CD4-positive, alpha-beta T cell treated with Interleukin-6 for 4 hours (primary cell): ENCODE data around the gene THOC5.
"Not testable (repeated sequence)": the region's sequence is repeated elsewhere in the genome, so short reads cannot be mapped to it uniquely, and the experiment has no call there.

Source experiments
- DNase-seq: peaks from one replicate; pipeline ENCODE4 v3.0.0-alpha.2; 2020; ENCODE audit warnings: mixed read lengths

THOC5 gene

GRCh38 chr22:29503811-29504372, 49.7 kb downstream of the THOC5 start:
- DNase-seq, result no peak

DNA sequence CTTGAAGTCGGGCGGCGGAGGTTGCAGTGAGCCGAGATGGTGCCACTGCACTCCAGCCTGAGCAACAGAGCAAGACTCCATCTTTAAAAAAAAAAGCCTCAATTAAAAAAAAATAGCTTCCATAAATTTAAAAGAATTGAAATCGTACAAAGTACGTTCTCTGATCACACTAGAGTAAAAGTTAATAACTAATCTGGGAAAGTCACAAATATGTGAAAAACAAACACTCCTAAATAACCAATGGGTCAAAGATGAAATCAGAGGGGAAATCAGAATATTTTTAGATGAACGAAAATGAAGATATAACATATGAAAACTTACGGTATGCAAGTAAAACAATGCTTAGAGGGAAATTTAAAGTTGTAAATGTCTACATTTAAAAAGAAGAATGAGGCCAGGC, 53.7 kb downstream of the THOC5 start:
- DNase-seq, result no peak

DNA sequence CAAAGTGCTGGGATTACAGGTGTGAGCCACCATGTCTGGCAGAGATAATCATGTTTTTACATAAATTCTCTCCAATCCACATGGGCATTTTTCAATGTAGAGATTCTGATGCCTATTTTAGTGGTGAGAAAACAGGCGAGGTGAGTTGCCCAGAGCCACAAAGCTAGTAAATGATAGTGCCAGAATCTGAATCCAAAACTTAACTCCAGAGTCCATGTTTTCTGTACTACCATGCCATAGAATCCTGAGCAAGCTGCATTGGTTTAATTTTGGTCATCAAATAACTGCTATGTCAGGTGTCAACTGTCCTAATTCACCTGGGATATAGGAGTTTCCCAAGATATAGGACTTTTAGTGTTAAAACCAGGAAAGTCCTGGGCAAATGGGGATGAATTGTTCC, 59.9 kb downstream of the THOC5 start:
- DNase-seq, result no peak

GRCh38 chr22:29491012-29491411, 62.5 kb downstream of the THOC5 start:
- no peak for DNase-seq

DNA sequence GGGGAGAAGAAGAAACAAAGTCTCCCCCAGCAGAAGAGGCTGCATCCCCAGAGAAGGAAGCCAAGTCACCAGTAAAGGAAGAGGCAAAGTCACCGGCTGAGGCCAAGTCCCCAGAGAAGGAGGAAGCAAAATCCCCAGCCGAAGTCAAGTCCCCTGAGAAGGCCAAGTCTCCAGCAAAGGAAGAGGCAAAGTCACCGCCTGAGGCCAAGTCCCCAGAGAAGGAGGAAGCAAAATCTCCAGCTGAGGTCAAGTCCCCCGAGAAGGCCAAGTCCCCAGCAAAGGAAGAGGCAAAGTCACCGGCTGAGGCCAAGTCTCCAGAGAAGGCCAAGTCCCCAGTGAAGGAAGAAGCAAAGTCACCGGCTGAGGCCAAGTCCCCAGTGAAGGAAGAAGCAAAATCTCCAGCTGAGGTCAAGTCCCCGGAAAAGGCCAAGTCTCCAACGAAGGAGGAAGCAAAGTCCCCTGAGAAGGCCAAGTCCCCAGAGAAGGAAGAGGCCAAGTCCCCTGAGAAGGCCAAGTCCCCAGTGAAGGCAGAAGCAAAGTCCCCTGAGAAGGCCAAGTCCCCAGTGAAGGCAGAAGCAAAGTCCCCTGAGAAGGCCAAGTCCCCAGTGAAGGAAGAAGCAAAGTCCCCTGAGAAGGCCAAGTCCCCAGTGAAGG, 64.3 kb downstream of the THOC5 start:
- DNase-seq, result not testable (repeated sequence)

- DNase-seq, result no peak
These were observed 66.1 kb downstream of the THOC5 start for GRCh38 chr22:29487426-29487986.

GRCh38 chr22:29485448-29485847, 68.1 kb downstream of the THOC5 start:
- DNase-seq, result no peak

- DNase-seq, result no peak
These were observed 68.9 kb downstream of the THOC5 start for GRCh38 chr22:29484642-29485041.

DNA sequence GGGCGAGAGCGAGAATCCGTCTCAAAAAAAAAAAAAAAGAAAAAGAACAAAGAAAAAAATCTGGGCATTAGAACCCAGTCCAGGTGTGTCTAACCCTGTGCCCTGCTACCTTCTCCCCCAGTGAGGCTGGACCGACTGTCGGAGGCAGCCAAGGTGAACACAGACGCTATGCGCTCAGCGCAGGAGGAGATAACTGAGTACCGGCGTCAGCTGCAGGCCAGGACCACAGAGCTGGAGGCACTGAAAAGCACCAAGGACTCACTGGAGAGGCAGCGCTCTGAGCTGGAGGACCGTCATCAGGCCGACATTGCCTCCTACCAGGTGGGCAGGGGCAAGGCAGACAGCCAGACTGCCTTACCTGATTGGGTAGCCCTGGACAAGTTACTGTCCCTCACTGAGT, 70.3 kb downstream of the THOC5 start:
- DNase-seq, result no peak

- DNase-seq, result no peak
These were observed 70.8 kb downstream of the THOC5 start for GRCh38 chr22:29482726-29483125.

DNA sequence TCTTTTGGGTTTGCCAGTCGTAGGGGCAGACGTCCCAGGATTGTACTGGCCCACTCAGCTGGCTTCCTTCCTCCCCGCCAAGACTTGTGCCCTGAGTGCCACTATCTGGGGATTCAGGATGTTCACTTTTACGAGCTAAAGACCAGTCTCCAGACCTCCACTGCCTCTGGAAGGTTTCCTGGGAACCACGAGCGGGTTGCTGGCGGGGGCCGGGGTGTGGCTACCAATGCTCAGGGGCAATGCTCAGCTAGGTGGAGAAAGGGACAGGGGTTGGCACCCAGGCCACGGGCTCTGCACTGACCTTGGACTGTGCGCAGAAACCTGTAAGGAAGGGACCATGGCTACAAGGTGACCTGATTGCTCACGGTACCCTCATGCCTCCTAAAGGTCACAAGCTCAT, 71.3 kb downstream of the THOC5 start:
- no peak for DNase-seq

DNA sequence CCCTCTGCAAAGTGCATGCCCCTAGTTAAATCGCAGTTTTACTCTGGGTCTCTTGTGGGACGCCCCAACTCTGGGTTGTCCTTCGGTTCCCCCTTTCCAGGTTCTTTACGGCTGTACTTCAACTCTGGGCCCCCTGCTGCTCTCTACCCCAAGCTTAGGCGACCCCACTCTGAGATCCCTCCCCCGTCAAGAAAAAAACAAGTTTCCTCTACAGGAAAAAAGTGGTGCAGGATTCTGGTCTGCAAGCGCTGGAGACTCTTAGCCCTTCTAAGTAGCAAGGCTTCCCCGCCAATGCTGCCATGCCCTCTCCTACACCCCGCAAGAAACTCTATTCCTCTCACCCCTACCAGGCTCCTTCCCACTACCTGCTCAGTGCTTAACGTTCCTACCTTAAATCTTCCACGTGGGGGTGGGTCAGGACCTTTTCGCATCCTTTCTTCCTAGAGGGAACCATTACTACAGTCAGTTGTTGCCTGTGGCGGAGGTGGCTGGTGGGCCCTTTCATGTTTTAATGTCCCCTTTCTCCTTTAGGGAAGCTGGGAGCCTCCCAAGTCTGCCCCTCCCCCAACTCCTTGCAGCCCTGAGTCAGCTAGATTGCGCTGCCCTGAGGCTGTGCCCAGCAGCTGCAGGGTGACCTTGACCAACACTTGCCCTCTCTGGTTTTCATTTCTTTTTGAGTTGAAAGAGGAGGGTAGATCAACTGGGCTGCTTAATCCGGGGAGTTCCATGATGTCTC, 72.1 kb downstream of the THOC5 start:
- DNase-seq, result no peak

GRCh38 chr22:29480512-29481264, 72.9 kb downstream of the THOC5 start:
- peak; percentile 40 for DNase-seq

GRCh38 chr22:29480262-29480511, 73.4 kb downstream of the THOC5 start:
- no peak for DNase-seq

DNA sequence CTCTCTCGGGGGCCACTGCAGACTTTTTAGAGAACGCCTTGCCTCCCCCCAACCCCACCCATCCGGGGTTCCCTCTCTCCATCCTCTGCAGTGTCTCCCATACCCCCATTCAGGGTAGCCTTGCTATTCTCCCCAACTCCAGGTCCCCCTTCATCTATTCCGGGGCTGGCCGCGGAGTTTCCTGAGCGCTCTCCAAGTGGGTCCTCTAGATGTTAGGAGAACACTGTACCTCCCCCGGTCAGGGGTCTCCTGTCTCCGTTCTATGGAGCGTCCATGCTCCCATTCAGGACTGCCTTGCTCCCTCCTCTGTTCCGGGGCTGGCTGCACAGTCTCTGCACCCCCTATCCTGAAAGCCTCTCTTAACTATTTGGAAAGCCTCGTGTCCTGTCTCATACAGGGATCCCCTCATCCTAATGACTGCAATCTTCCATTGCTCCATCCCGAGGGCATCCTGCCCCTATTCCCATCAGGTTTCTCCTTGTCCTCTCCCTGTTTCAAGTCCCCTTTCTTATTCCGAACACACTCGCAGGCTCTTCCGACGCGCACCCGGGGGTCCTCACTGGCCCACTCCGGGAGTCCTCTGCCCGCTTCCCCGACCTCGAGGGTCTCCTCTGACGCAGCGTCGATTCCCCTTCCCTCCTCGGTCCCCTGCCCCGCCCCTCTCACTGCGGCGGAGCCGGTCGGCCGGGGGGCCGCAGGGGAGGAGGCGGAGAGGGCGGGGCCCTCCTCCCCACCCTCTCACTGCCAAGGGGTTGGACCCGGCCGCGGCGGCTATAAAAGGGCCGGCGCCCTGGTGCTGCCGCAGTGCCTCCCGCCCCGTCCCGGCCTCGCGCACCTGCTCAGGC, 73.9 kb downstream of the THOC5 start, which contains the start of gene NEFH:
Gene NEFH (plus strand): TSS at position 802 of the 845 bp plus-strand sequence. CDS start 45 bp downstream, outside the sequence.
- DNase-seq, result no peak

- DNase-seq, result peak; percentile 7
These were observed 75.0 kb downstream of the THOC5 start for GRCh38 chr22:29478326-29479276.

DNA sequence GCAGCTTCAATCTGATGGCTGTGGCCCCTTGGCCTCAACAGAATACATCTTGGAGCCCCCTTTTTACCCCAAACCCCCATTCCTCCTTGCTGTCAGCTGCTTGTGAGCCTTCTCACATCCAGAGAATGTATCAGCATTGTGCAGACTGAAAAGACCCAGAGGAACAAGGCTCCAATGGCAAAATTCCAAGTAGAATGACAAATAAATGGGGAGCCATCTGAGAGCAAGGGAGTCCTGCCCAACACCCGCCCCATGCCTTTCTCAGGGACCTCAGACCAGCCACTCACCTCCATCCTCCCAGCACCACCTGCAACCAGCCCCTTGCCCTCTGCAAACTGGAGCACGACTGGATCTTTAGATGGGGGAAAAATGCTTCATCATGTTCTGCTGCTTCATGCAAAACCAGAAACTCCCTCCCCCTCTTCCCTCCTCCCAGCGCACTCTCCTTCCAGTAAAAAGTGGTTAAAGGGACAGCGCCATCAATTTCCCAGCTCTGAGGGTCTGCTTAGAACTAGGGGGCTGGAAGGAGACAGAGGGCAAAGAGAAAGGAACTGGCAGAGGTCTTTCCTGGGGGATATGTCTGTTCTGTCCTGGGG, 75.7 kb downstream of the THOC5 start:
- no peak for DNase-seq

- no peak for DNase-seq
These were observed 77.4 kb downstream of the THOC5 start for GRCh38 chr22:29476116-29476515.

GRCh38 chr22:29475550-29475949, 78.0 kb downstream of the THOC5 start:
- no peak for DNase-seq

- DNase-seq, result no peak
These were observed 80.6 kb downstream of the THOC5 start for GRCh38 chr22:29473001-29473400.
